Fibroblast of pulmonary artery (primary cell): Measurements from ENCODE around the gene RASIP1.
"Not testable (repeated sequence)": the region's sequence is repeated elsewhere in the genome, so short reads cannot be mapped to it uniquely, and the experiment has no call there.

Experiments used
- DNase-seq: peaks from one replicate; pipeline ENCODE4 v3.0.0-alpha.2; 2010; ENCODE audit warnings: low read depth
- H3K4me3 ChIP-seq: replicated peaks from 2 replicates; pipeline ENCODE4 v1.5.1; 2011; ENCODE audit warnings: low read depth, mild to moderate bottlenecking, control low read depth, low read length, moderate library complexity
- TF ChIP-seq, protein P1 (sequence below): IDR thresholded peaks from 2 replicates; pipeline ENCODE4 v1.5.1; 2011; ENCODE audit warnings: mild to moderate bottlenecking, control low read depth, low read length, inconsistent platforms; ENCODE audit errors: missing control alignments

Gene RASIP1

GRCh38 chr19:48724796-48725753 lies 15.3 kb downstream of the RASIP1 start:
- no peak overlapping the region for H3K4me3 ChIP-seq
- DNase-seq = peak; percentile 99
- TF ChIP-seq, protein P1, sequence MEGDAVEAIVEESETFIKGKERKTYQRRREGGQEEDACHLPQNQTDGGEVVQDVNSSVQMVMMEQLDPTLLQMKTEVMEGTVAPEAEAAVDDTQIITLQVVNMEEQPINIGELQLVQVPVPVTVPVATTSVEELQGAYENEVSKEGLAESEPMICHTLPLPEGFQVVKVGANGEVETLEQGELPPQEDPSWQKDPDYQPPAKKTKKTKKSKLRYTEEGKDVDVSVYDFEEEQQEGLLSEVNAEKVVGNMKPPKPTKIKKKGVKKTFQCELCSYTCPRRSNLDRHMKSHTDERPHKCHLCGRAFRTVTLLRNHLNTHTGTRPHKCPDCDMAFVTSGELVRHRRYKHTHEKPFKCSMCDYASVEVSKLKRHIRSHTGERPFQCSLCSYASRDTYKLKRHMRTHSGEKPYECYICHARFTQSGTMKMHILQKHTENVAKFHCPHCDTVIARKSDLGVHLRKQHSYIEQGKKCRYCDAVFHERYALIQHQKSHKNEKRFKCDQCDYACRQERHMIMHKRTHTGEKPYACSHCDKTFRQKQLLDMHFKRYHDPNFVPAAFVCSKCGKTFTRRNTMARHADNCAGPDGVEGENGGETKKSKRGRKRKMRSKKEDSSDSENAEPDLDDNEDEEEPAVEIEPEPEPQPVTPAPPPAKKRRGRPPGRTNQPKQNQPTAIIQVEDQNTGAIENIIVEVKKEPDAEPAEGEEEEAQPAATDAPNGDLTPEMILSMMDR = no peak

DNA sequence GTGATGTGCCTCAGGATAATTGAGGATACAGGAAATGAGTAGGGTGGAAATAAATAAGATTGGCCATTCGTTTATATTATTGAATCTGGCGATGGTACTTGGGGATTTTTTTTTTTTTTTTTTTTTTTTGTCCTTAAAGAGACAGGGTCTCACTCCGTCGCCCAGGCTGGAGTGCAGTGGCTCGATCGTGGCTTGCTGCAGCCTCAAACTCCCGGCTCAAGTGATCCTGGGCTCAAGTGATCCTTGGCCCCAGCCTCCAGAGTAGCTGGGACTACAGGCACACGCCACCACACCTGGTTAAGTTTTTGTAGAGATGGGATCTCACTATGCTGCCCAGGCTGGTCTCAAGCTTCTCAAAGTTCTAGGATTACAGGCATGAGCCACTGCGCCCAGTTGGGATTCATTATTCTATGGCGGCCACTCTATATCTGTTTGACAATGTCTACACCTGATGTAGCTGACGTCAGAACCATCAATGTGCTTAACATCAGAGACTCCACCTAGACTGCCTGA lies 18.2 kb downstream of the RASIP1 start:
- H3K4me3 ChIP-seq = no peak overlapping the region
- DNase-seq = no peak
- TF ChIP-seq, protein P1 = no peak

DNA sequence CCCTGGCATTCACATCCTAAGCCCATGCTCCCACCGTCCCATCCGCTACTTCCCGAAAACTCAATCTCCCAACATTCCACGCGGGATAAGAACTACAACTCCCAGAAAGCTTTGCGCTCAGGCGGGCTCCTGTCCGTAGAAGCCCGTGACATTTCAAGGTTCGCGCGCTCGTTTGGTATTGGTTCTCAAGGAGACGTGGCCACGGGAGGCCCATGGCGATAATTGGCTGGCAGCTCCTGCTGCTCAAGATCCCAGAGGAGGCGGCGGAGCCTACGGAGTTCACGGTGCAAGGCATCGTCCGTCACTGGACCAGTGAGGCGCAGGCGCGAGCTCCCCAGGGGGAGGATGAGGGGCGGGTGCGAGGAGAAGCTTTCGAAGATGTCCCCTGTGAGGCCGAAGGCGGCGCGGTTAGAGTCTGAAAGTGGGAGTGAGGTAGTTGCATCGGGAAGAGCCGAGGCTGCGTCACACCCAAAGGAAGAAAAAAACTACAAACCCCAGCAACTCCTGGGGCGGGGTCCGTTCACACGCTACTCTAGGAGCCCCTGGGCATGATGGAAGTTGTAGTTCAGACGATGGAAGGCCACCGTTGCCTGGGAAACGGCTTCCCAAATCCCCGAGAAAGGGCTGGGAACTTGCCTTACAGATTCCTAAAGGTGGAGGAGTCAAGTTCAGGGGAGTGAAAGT lies 19.7 kb downstream of the RASIP1 start:
- peak; percentile 100 for DNase-seq
- H3K4me3 ChIP-seq = peak overlapping the region; percentile 75
- TF ChIP-seq, protein P1 = no peak

DNA sequence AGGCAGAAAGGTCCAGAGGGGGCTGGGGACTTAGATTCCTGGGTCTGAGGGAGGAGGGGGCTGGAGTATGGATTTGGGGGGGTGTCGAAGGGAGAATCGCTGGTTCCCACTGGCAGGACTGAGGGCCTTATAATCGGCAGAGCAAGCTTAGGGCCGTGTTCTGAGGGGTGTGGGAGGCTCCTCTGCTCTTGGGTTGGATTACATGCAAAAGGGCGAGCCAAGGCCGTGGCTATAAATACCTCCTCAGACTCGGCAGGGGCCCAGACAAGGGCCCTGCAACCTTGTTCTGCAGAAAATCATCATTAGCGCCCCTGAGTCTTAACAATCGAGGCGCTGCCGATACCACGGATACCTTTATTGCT lies 20.2 kb downstream of the RASIP1 start:
- H3K4me3 ChIP-seq = peak overlapping the region; percentile 75
- DNase-seq = no peak
- TF ChIP-seq, protein P1 = no peak

DNA sequence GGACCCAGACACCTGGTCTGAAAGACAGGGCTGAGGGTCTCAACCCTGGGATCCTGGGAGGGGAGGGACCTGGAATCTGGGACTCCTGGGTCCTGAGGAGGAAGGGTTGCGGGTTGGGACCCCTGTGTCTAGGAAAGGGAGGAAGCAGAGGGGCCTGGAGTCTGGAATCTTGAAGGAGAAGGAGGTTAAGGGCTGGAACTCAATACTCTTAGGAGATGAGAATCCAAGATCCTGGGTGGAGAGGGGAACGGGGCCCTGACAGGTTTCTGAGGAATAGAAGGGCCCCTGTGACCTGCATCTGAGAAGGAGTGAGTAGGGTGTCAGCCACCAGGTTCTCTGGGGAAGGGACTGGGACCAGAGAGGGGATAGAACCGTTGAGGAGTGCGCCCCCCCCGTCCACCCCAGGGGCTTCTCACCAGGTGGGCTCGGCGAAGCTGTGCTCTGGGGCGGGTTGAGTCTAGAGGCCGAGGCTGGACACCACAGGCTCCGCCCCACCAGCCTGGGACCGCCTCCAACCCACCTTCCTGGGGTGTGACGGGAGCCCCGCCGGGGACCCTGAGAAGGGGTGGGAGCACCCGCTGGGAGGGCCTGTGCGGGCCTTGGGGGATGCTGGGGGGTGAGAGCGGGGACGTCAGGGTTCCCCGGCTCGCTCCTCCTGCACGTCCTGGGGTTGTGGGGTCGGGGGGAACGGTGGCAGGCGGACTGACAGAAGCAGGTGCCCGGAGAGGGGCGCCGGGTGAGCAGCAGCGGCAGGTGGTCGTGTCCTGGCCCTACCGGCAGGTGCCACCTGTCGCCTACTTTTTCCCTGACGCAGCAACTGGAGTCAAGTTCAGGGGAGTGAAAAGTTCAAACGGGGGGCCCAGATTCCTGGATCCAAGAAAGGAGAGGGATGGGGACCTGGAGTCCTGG lies 20.9 kb downstream of the RASIP1 start, which contains the start of gene MAMSTR:
Gene MAMSTR (minus strand): TSS at position 463 of the 909 bp plus-strand sequence. CDS start 694 bp downstream, outside the sequence.
- TF ChIP-seq, protein P1 = no peak
- H3K4me3 ChIP-seq = peak within 1 kb of the TSS; percentile 75

DNA sequence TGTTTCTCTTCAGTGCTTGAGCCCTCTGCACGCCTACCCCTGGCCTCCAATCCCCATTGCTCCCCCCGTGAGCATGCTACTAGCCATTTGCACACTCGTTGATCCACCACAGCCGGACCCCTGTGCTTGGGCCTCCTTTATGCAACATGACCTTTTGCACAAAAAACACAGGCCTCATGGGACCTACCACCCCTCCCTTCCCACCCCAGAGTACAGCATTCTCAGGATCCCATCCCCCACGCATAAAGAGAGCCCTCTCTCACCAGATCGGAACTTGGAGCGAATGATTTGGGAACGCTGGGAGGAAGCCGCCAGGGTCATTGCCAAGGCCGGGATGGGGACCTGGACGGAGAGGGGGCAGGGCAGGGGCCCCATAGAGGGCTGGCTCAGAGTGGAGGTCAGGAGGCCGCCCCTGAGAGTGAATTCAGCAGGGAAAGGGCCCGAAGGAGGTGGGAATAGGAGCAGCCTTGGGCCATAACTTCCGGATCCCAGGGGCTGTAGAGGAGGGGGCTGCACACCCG lies 21.6 kb downstream of the RASIP1 start:
- H3K4me3 ChIP-seq = no peak overlapping the region
- no peak for DNase-seq
- TF ChIP-seq, protein P1 = no peak

More for the DNA sequence above, 20.9 kb downstream of the RASIP1 start, which contains the start of gene MAMSTR:
- DNase-seq = no peak

- H3K4me3 ChIP-seq, DNase-seq: not testable (repeated sequence)
These were observed 22.3 kb downstream of the RASIP1 start for GRCh38 chr19:48718106-48718505.
